GM12878 (cell line): ENCODE data around the gene FXYD4. TPM values are rescaled to one million over a fixed set of nuclear protein-coding genes. Genes with fewer than 3 reads are reported as not detected.

Experiments
- CEBPZ ChIP-seq: fragments of 150-350 bp; IDR thresholded peaks from 2 replicates; pipeline ENCODE4 v1.6.1; 2016; ENCODE audit warnings: low read depth, low read length
- CHD1 ChIP-seq: IDR thresholded peaks from 2 replicates; pipeline ENCODE4 v1.6.1; 2012; ENCODE audit warnings: low read depth, low read length, improper control_type of control experiment
- EED ChIP-seq: sonication (generic); IDR thresholded peaks from 2 replicates; pipeline ENCODE4 v1.6.1; 2016; ENCODE audit warnings: antibody characterized with exemption, low read depth
- EGR1 ChIP-seq, 2 experiments: IDR thresholded peaks; 1 replicate in 1 of 2; 2 replicates in 1 of 2; pipeline ENCODE4 v1.6.1; 2011 to 2012; ENCODE audit warnings: low read depth in 2 of 2, low read length in 2 of 2, borderline replicate concordance in 1 of 2, mild to moderate bottlenecking in 1 of 2, moderate library complexity in 1 of 2
- HDAC2 ChIP-seq: fragments of 200-600 bp; sonication (generic); IDR thresholded peaks from 2 replicates; pipeline ENCODE4 v1.6.1; 2017
- IRF4 ChIP-seq: IDR thresholded peaks from 2 replicates; pipeline ENCODE4 v1.6.1; 2011; ENCODE audit warnings: low read depth, low read length
- MLLT1 ChIP-seq: fragments of 450-650 bp; IDR thresholded peaks from 2 replicates; pipeline ENCODE4 v1.6.1; 2016; ENCODE audit warnings: mild to moderate bottlenecking
- NFYB ChIP-seq: IDR thresholded peaks from 2 replicates; pipeline ENCODE4 v1.6.1; 2011; ENCODE audit warnings: low read depth, mild to moderate bottlenecking, low read length, improper control_type of control experiment, moderate library complexity; ENCODE audit not compliant: insufficient read depth
- PAX5 ChIP-seq: IDR thresholded peaks from 2 replicates; pipeline ENCODE4 v1.6.1; 2011; ENCODE audit warnings: low read depth, low read length, borderline replicate concordance
- PKNOX1 ChIP-seq: fragments of 450-650 bp; IDR thresholded peaks from 2 replicates; pipeline ENCODE4 v1.6.1; 2016; ENCODE audit warnings: mild to moderate bottlenecking
- RELA ChIP-seq: fragments of 450-650 bp; IDR thresholded peaks from 2 replicates; pipeline ENCODE4 v1.8.0; 2014; ENCODE audit warnings: borderline replicate concordance; ENCODE audit not compliant: partially characterized antibody
- RELB ChIP-seq: fragments of 450-650 bp; IDR thresholded peaks from 2 replicates; pipeline ENCODE4 v1.6.1; 2017; ENCODE audit warnings: low read depth, mild to moderate bottlenecking, moderate library complexity
- RUNX3 ChIP-seq: IDR thresholded peaks from 2 replicates; pipeline ENCODE4 v1.6.1; 2012; ENCODE audit warnings: low read length, inconsistent platforms
- SREBF2 ChIP-seq: IDR thresholded peaks from 2 replicates; pipeline ENCODE4 v1.6.1; 2012; ENCODE audit warnings: mild to moderate bottlenecking, low read length
- STAT1 ChIP-seq: fragments of 450-650 bp; conservative IDR thresholded peaks from 2 replicates; pipeline ENCODE4 v1.6.1; 2014; ENCODE audit warnings: antibody characterized with exemption, mild to moderate bottlenecking
- SUPT20H ChIP-seq: IDR thresholded peaks from 2 replicates; pipeline ENCODE4 v1.6.1; 2011; ENCODE audit warnings: low read depth, mild to moderate bottlenecking, low read length, moderate library complexity, borderline replicate concordance; ENCODE audit not compliant: control insufficient read depth
- WRNIP1 ChIP-seq: IDR thresholded peaks from 2 replicates; pipeline ENCODE4 v1.6.1; 2011; ENCODE audit warnings: low read depth, low read length, improper control_type of control experiment, borderline replicate concordance
- ZBTB40 ChIP-seq: fragments of 450-650 bp; IDR thresholded peaks from 2 replicates; pipeline ENCODE4 v1.6.1; 2016; ENCODE audit warnings: mild to moderate bottlenecking, moderate library complexity, borderline replicate concordance
- polyA plus RNA-seq, 11 experiments: library from polyadenylated mRNA; depleted of rRNA in 4 of 11; unstranded in 6 of 11; stranded (reverse) in 5 of 11; fragments of >200 nt; fragmentation: Nextera tagmentation in 4 of 11; fragmentation: Illumina TruSeq in 1 of 11; extraction: Ambion mirVana in 4 of 11; extraction: Trizol in 1 of 11; gene quantifications; 1 replicate in 1 of 11; 2 replicates in 10 of 11; pipeline versions ENCODE4 v1.2.1 to v1.2.3, GENCODE V29; 2011 to 2016; ENCODE audit warnings: inconsistent platforms in 2 of 11, missing spikeins in 2 of 11, low read depth in 1 of 11
- total RNA-seq, 4 experiments: library from RNA; depleted of rRNA in 3 of 4; stranded (reverse); fragments of >200 nt in 3 of 4; fragmentation: Illumina TruSeq in 1 of 4; extraction: Trizol in 1 of 4; gene quantifications; 2 replicates each; pipeline versions ENCODE4 v1.2.1 to v1.2.3, GENCODE V29; 2013 to 2021

The FXYD4 gene
- total and polyA plus RNA-seq, 10 of the 15 experiments (the other 5 are each of a cell fraction or from before 2014, with no cell fraction given) = not detected

- TF ChIP-seq RELA = peak; percentile 30
- peak; percentile 9; the same call in 1 of the 2 replicates for TF ChIP-seq RELB
- no peak for TF ChIP-seq PKNOX1
- TF ChIP-seq PAX5 = peak; percentile 57; the same call in 1 of the 2 replicates
- no peak for TF ChIP-seq IRF4
- TF ChIP-seq EGR1 (IDR thresholded peaks at IDR 0.05; ENCODE audit: borderline replicate concordance in 1 of 2, low read depth in 2 of 2, low read length in 2 of 2) = no peak
- TF ChIP-seq STAT1 = 0 out of 2 replicates have a peak, but pooled peaks have one; percentile 64
- TF ChIP-seq ZBTB40 = no peak
- no peak for TF ChIP-seq CEBPZ
- TF ChIP-seq MLLT1 = peak; percentile 69
- no peak for TF ChIP-seq NFYB
- no peak for TF ChIP-seq SUPT20H
- no peak for TF ChIP-seq CHD1
- TF ChIP-seq WRNIP1 = no peak
- TF ChIP-seq SREBF2 = no peak
- no peak for TF ChIP-seq HDAC2
- TF ChIP-seq EED = no peak
- peak; percentile 38; the same call in 1 of the 2 replicates for TF ChIP-seq RUNX3
Measured at GRCh38 chr10:43409385-43410109, 38.1 kb downstream of the FXYD4 start (continued).
